Urinary bladder (tissue), 4 donors: ENCODE measurements around the gene FAM149B1. TPM values are rescaled to one million over a fixed set of nuclear protein-coding genes. Genes with fewer than 3 reads are reported as not detected.

Source experiments
- DNase-seq: peaks from one replicate; pipeline ENCODE4 v3.0.0-alpha.2; 2015; ENCODE audit errors: extremely low spot score
- H3K27ac ChIP-seq: one replicate; pipeline ENCODE4 v1.5.1; 2013; ENCODE audit warnings: low read depth, mild to moderate bottlenecking, moderate library complexity
- H3K36me3 ChIP-seq: one replicate; pipeline ENCODE4 v1.6.1; 2013; ENCODE audit warnings: mild to moderate bottlenecking, moderate library complexity; ENCODE audit not compliant: insufficient read depth
- H3K4me1 ChIP-seq: one replicate; pipeline ENCODE4 v1.6.1; 2013; ENCODE audit warnings: mild to moderate bottlenecking, moderate library complexity; ENCODE audit not compliant: insufficient read depth
- H3K4me3 ChIP-seq: one replicate; pipeline ENCODE4 v1.5.1; 2013; ENCODE audit warnings: low read depth, low read length
- WGBS: extraction: QIAGEN DNeasy Blood & Tissue Kit; methylation state at CpG from one replicate; pipeline ENCODE4 v1.1.7; 2013; 5-methylcytosine and 5-hydroxymethylcytosine counted together
- polyA plus RNA-seq: library from polyadenylated mRNA; stranded (reverse); fragments of 200-250 nt; gene quantifications from one replicate; pipeline ENCODE4 v1.2.3, GENCODE V29; 2013
- total RNA-seq: library from RNA; depleted of rRNA; stranded (reverse); fragments of >200 nt; gene quantifications from one replicate; pipeline ENCODE4 v1.2.3, GENCODE V29; 2014
- donor health status: healthy with polysubstance abuse.
- donor health status: healthy.

The FAM149B1 gene
- total and polyA plus RNA-seq, 2 donors: 14.6 to 48.5 TPM

DNA sequence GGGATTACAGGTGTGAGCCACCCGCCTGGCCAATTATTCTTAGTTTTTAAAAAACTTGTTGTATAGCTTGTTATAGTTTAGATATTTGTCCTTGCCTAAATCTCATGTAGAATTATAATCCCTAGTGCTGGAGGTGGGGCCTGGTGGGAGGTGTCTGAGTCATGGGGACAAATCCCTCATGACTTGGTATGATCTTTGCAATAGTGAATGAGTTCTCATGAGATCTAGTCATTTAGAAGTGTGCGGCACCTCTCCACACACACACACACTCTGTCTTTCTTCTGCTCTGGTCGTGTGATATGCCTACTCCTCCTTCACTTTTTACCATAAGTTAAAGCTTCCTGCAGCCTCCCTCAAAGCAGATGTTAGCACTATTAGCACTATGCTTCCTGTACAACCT, 37.2 kb downstream of the FAM149B1 start:
- H3K4me3 ChIP-seq: no peak overlapping the region
- DNase-seq: no peak
- no peaks in the 10 kb centered on the region for H3K4me1 ChIP-seq
- 93% methylated on average over 3 of the region's 3 CpGs for WGBS
- H3K27ac ChIP-seq: no peak overlapping the region
- peaks cover 1% of the 10 kb centered on the region for H3K36me3 ChIP-seq

DNA sequence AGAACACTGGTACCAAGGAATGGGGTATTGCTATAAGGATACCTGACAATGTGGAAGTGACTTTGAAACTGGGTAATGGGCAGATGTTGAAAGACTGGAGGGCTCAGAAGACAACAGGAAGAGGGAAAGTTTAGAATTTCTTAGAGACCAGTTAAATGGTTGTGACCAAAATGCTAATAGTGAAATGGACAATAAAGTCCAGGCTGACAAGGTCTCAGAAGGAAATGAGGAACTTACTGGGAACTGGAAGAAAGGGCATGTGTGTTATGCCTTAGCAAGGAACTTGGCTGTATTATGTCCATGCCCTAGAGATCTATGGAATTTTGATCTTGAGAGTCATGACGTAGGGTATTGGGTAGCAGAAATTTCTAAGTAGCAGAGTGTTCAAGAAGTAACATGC, 38.0 kb downstream of the FAM149B1 start:
- Histone ChIP-seq H3K36me3 (peaks cover 3% of the 10 kb centered on the region), H3K4me1 (no peaks in the 10 kb centered on the region), H3K4me3 (no peak overlapping the region), H3K27ac (no peak overlapping the region)
- no peak for DNase-seq
- 99% methylated on average over 1 of the region's 1 CpG for WGBS

DNA sequence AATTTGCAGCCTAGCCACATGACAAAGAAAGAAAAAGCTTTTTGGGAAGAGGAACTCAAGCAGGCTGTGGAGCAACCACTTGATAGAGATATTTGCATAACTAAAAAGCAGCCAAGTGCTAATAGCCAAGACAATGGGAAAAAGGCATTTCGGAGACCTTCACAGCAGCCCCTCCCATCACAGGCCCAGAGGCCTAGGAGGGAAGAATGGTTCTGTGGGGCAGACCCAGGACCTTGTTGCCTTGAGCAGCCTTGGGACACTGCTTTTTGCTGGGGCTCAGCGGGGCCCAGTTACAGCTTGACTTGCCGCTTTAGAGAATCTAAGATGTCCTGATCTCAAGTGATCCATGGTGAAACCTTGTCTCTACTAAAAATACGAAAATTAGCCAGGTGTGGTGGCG, 38.5 kb downstream of the FAM149B1 start:
- DNase-seq: no peak
- Histone ChIP-seq H3K36me3 (peaks cover 3% of the 10 kb centered on the region), H3K4me3 (no peak overlapping the region), H3K27ac (no peak overlapping the region), H3K4me1 (no peaks in the 10 kb centered on the region)
- WGBS: 99% methylated on average over 5 of the region's 5 CpGs

DNA sequence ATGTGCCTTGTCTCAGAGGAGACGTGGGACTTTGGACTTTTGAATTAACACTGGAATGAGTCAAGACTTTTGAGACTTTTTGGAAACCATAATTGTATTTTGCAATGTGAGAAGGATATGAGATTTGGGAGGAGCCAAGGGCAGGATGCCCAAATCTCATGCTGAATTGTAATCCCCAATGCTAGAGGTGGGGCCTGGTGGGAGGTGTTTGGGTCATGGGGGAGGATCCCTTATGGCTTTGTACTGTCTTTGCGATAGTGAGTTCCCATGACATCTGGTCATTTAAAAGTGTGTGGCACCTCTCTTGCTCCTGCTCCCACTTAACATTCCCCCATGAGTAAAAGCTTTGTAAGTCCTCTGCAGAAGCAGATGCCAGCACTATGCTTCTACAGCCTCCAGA, 40.0 kb downstream of the FAM149B1 start:
- H3K4me1 ChIP-seq: no peaks in the 10 kb centered on the region
- DNase-seq: no peak
- H3K27ac ChIP-seq: no peak overlapping the region
- no peak overlapping the region for H3K4me3 ChIP-seq
- H3K36me3 ChIP-seq: peaks cover 3% of the 10 kb centered on the region
- WGBS: 69% methylated on average over 2 of the region's 2 CpGs

DNA sequence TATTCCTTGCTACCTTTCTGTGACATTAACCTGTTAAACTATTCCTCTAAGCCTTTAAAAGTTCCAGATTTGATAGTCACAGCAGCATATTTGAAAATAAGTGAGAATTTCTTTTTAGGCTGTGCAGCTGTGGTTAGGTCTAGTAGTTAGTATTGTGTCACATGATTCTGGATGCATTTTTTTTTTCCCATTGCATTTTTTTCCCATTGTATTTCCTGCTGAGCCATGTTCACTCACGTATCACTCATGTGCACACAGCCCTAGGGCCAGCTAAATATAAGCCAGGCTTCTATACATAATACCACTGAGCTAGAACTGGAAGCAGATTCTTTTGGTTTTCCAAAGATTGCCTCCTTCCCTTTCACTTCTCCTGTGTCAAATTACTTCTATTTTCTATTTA, 41.8 kb downstream of the FAM149B1 start:
- H3K4me1 ChIP-seq: no peaks in the 10 kb centered on the region
- WGBS: 76% methylated on average over 1 of the region's 1 CpG
- peaks cover 3% of the 10 kb centered on the region for H3K36me3 ChIP-seq
- no peak overlapping the region for H3K27ac ChIP-seq
- DNase-seq: no peak
- no peak overlapping the region for H3K4me3 ChIP-seq

DNA sequence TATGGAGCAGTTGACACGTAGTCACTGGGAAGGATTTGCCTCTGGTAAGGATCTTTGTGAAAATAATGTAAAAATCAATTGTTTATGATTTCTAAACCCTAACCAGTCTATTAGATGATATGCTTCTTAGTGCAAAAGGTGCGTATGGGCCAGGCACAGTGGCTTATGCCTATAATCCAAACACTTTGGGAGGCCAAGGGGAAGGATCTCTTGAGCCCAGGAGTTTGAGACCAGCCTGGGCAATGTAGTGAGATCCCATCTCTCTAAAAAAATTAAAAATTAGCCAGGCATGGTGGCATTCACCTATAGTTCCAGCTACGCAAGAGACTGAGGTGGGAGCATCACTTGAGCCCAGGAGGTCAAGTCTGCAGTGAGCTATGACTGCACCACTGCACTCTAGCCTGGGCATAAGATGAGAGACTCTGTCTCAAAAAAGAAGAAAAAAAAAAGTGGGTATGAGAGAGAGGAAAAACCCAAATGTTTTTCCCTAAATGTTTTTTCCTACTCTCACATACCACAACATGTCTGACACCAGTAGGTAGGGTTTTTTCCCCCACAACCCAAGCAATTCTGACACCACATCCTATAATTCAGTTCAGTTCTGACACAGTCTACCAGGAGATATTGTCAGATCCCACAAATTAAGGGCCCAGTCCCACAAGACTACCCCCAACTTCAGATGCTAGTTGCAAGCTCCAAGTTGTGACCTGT, 42.6 kb downstream of the FAM149B1 start:
- Histone ChIP-seq H3K4me1 (no peaks in the 10 kb centered on the region), H3K27ac (no peak overlapping the region), H3K36me3 (peaks cover 3% of the 10 kb centered on the region), H3K4me3 (no peak overlapping the region)
- WGBS: 96% methylated on average over 3 of the region's 3 CpGs
- no peak for DNase-seq

DNA sequence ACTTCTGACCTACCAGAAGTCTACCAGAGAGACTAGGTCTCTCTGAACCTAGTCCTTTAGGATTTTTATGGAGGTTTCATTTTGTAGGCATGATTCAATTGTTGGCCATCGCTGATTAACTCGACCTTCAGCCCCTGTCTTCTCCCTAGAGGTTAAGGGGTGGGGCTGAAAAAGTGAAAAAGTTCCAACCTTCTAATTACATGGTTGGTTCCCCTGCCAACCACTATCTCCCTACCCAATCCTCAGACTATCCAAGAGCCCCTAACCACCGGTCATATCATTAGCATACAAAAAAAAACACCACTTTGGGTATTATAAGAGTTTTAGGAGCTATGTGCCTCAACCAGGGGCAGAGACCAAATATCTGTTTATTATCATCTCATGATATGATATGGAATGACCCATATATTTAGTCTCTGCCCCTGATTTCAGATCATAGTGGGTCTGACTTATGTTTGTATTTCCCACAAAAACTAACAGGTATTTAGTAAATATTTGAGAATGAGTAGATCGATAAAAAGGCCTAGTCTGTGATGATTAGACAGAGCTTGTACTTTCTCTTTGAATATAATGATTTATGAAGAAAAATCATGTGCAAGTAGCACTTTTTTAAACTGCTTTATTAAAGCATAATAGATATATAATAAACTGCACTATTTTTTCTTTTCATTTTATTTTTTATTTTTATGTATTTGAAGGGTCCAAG, 43.3 kb downstream of the FAM149B1 start:
- no peaks in the 10 kb centered on the region for H3K4me1 ChIP-seq
- H3K4me3 ChIP-seq: no peak overlapping the region
- no peak for DNase-seq
- no peak overlapping the region for H3K27ac ChIP-seq
- WGBS: 88% methylated on average over 4 of the region's 4 CpGs
- H3K36me3 ChIP-seq: peaks cover 3% of the 10 kb centered on the region

DNA sequence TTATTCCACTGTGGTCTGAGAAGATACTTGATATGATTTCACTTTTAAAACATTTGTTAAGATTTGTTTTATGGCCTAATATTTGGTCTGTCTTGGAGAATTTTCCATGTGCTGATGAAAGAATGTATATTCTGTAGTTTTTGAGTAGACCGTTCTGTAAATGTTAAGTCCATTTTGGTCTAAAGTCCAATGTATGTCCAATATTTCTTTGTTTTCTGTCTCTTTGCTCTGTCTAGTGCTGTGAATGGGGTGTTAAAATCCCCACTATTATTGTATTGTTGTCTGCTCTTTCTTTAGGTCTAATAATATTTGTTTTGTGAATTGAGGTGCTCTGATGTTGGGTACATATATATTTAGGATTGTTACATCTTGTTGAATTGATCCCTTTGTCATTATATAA, 47.8 kb downstream of the FAM149B1 start:
- H3K4me3 ChIP-seq: no peak overlapping the region
- DNase-seq: no peak
- WGBS: 98% methylated on average over 1 of the region's 1 CpG
- H3K4me1 ChIP-seq: no peaks in the 10 kb centered on the region
- H3K27ac ChIP-seq: no peak overlapping the region
- H3K36me3 ChIP-seq: peaks cover 5% of the 10 kb centered on the region

DNA sequence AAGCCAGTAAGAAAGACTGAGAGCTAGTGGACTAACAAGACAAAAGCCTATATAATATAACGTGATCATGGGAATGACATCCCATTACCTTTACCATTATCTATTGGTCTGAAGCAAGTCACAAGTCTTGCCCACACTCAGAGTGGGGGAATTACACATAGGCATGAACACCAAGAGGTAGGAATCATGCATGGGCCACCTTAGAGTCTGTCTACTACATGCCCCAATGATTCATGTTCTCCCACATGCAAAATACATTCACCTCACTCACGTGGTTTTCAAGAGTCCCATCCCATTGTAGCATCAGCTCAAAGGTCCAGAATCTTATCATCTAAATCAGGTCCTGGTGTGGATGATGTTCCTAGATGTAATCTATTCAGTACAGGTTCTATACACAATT, 49.7 kb downstream of the FAM149B1 start:
- WGBS: 92% methylated on average over 2 of the region's 2 CpGs
- DNase-seq: no peak
- Histone ChIP-seq H3K4me1 (no peaks in the 10 kb centered on the region), H3K36me3 (peaks cover 6% of the 10 kb centered on the region), H3K27ac (no peak overlapping the region), H3K4me3 (no peak overlapping the region)

DNA sequence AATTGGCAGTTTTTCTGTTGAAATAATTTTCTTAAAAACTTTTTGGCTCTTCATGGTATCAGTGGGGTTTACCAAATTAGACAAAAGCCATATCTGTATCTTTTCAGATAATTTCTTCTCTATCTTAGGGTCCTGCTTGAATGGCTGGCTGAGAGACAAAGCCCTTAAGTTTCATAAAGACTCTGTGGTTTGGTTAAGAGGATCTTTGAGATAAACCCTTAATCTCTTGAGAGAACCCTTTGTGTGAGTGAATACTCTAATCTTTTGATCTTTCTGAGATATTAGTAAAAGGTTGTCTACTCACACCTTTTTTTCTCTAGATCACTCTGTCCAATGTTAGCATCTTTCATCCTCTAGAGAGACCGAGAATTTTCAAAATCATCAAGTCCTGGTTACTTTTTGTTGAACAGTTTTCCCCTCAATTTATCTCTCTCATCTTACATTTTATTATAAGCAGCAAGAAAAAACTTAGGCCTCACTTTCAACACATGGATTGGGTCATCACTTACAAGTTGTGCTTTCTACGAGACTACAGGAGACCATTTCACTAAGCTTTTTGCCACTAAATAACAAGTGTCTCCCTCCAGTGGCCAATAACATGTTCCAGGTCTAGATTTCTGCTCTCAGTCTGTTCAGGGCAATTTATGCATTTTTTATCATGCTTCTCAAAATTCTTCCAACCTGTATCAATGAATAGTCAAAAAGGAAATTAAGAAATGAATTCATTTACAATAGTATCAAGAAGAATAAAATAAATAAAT, 50.7 kb downstream of the FAM149B1 start:
- Histone ChIP-seq H3K36me3 (peaks cover 6% of the 10 kb centered on the region), H3K4me1 (no peaks in the 10 kb centered on the region), H3K4me3 (no peak overlapping the region), H3K27ac (no peak overlapping the region)
- DNase-seq: no peak
- 83% methylated on average over 2 of the region's 2 CpGs for WGBS

DNA sequence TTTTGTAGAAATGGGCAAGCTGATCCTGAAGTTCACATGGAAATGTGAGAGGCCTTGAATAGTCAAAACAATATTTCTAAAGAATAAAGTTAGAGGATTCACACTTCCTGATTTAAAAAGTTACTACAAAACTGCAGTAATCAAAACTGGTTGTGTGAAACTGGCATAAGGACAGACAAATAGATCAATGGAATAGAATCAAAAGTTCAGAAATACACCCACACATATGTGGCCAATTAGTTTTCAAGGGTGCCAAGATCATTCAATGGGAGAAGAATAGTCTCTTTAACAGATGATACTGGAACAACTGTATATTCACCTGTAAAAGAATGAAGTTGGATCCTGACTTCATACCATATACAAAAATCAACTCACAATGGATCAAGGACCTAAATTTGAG, 51.5 kb downstream of the FAM149B1 start:
- Histone ChIP-seq H3K27ac (no peak overlapping the region), H3K36me3 (peaks cover 6% of the 10 kb centered on the region), H3K4me3 (no peak overlapping the region), H3K4me1 (no peaks in the 10 kb centered on the region)
- DNase-seq: no peak

DNA sequence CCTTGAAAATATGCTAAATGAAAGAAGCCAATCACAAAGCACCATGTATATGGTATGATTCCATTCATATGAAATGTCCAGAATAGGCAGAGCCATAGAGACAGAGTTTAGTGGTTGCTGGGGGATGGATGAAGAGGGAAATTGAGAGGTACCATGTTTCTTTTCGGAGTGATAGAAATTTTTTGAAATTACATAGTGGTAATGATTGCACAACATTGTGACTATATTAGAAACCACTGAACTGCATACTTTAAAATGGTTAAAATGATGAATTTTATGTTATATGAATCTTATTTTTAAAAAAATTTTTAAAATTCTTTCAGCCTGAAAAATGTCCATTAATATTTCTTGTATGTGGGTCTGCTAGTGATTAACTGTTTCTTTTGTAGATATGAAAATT, 53.1 kb downstream of the FAM149B1 start:
- DNase-seq: no peak
- Histone ChIP-seq H3K36me3 (peaks cover 6% of the 10 kb centered on the region), H3K4me1 (no peaks in the 10 kb centered on the region), H3K4me3 (no peak overlapping the region), H3K27ac (no peak overlapping the region)
- WGBS: 97% methylated on average over 1 of the region's 1 CpG

DNA sequence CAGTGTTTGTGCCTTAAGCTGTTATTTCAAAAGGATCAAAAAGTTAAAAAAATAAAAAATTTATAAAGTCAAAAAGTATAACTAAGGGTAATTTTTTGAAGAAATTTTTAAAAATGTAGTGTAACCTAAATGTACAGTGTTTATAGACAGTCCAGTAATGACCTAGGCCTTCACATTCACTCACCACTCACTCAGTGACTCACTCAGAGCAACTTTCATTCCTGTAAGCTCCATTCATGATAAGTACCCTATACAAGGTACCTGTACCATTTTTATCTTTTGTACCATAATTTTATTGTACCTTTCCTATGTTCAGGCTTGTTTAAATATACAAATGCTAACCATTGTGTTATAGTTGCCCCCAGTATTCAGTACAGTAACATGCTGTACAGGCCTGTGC, 57.6 kb downstream of the FAM149B1 start:
- H3K4me3 ChIP-seq: no peak overlapping the region
- H3K4me1 ChIP-seq: no peaks in the 10 kb centered on the region
- peaks cover 2% of the 10 kb centered on the region for H3K36me3 ChIP-seq
- DNase-seq: no peak
- H3K27ac ChIP-seq: no peak overlapping the region

DNA sequence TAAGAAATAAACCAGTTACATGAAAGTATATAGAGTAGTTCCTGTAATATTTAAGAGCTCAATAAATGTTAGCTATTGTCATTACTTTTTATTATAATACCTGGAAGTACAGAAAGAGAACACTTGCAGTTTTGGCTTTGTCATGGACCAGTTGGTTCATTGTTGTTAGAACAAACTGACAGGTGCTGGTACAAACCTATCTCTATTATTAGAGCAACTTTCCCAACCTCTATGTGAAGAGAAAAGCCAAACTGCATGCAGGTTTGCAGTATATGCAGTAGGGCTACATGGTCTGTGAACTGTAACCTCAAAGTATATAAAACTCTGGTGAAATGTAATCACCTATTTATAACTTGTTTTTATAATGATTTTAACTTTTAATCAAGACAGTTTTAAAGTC, 58.7 kb downstream of the FAM149B1 start:
- DNase-seq: no peak
- no peaks in the 10 kb centered on the region for H3K4me1 ChIP-seq

More for the DNA sequence above, 58.7 kb downstream of the FAM149B1 start:
- H3K27ac ChIP-seq: no peak overlapping the region
- no peaks in the 10 kb centered on the region for H3K36me3 ChIP-seq
- no peak overlapping the region for H3K4me3 ChIP-seq
